HG02840 (cell line): ENCODE data around the gene GTF2B.
"Not testable (repeated sequence)": the region's sequence is repeated elsewhere in the genome, so short reads cannot be mapped to it uniquely, and the experiment has no call there.

ENCODE experiments used
- ATAC-seq: cut with Tn5 transposase; IDR thresholded peaks from one replicate; pipeline ENCODE4 v1.9.1; 2021; ENCODE audit warnings: mild to moderate bottlenecking, moderate library complexity, moderate number of reproducible peaks; ENCODE audit not compliant: unreplicated experiment, low FRiP score

The GTF2B gene

GRCh38 chr1:88891318-88891950 is at the start of gene GTF2B:
Gene GTF2B, minus strand, starts transcription at chr1:88891567. Its CDS starts 68 bp downstream, at chr1:88891499.
- peak; percentile 85 for ATAC-seq

GRCh38 chr1:88938528-88938927 is 47.2 kb upstream of the GTF2B start:
- not testable (repeated sequence) for ATAC-seq

GRCh38 chr1:88936760-88937342 is 45.5 kb upstream of the GTF2B start:
- ATAC-seq: no peak

GRCh38 chr1:88936223-88936523 is 44.8 kb upstream of the GTF2B start:
- ATAC-seq: no peak

GRCh38 chr1:88935522-88936222 is 44.3 kb upstream of the GTF2B start:
- no peak for ATAC-seq

GRCh38 chr1:88930176-88930575 is 38.8 kb upstream of the GTF2B start:
- ATAC-seq: not testable (repeated sequence)

GRCh38 chr1:88923224-88923623 is 31.9 kb upstream of the GTF2B start:
- no peak for ATAC-seq

- ATAC-seq: no peak
These were observed 30.8 kb upstream of the GTF2B start for GRCh38 chr1:88922214-88922613.

GRCh38 chr1:88920845-88921244 is 29.5 kb upstream of the GTF2B start:
- ATAC-seq: no peak

- no peak for ATAC-seq
These were observed 26.1 kb upstream of the GTF2B start for GRCh38 chr1:88917321-88918025.

- no peak for ATAC-seq
These were observed 25.5 kb upstream of the GTF2B start for GRCh38 chr1:88916883-88917282.

GRCh38 chr1:88911800-88912199 is 20.4 kb upstream of the GTF2B start:
- not testable (repeated sequence) for ATAC-seq

- no peak for ATAC-seq
These were observed 19.8 kb upstream of the GTF2B start for GRCh38 chr1:88911161-88911560.

GRCh38 chr1:88910401-88910800 is 19.0 kb upstream of the GTF2B start:
- no peak for ATAC-seq

- ATAC-seq: no peak
These were observed 9.5 kb upstream of the GTF2B start for GRCh38 chr1:88900883-88901282.

- ATAC-seq: no peak
These were observed 5.8 kb upstream of the GTF2B start for GRCh38 chr1:88897070-88897730.

GRCh38 chr1:88892357-88892877 is 1.1 kb upstream of the GTF2B start:
- ATAC-seq: no peak

- no peak for ATAC-seq
These were observed 579 bp upstream of the GTF2B start for GRCh38 chr1:88891951-88892340.

- no peak for ATAC-seq
These were observed 513 bp downstream of the GTF2B start for GRCh38 chr1:88890791-88891317.

GRCh38 chr1:88890131-88890530 is 1.2 kb downstream of the GTF2B start:
- no peak for ATAC-seq
